HEK293 (cell line): ENCODE results near the gene HNF1A.

Experiments used
- CTCF ChIA-PET: fragments of 350-600 bp; formaldehyde crosslinking; extraction: SDS; loops from one replicate; lab custom pipeline; 2021; ENCODE audit warnings: antibody characterized with exemption; lab: Yijun Ruan, JAX
- POLR2A ChIA-PET: fragments of 300-600 bp; formaldehyde crosslinking; extraction: SDS; loops from one replicate; lab custom pipeline; 2020; ENCODE audit warnings: antibody characterized with exemption, inconsistent platforms; lab: Yijun Ruan, JAX
- H3K27ac ChIP-seq: fragments of 200-500 bp; sonication (Bioruptor generic); 2 replicates; pipeline ENCODE4 v1.5.1; 2014; ENCODE audit warnings: low read depth, low read length, control low read depth, inconsistent platforms; ENCODE audit errors: extremely low read depth
- H3K36me3 ChIP-seq, 2 experiments: fragments of 200-500 bp in 1 of 2; sonication (Bioruptor generic) in 1 of 2; 1 replicate in 1 of 2; 2 replicates in 1 of 2; pipeline ENCODE4 v1.5.1; 2014 to 2017; ENCODE audit warnings: inconsistent platforms in 2 of 2, low read length in 2 of 2; ENCODE audit not compliant: control insufficient read depth in 2 of 2, insufficient read depth in 1 of 2
- H3K4me1 ChIP-seq: fragments of 200-500 bp; sonication (Bioruptor generic); 2 replicates; pipeline ENCODE4 v1.5.1; 2014; ENCODE audit warnings: mild to moderate bottlenecking, low read length, inconsistent platforms; ENCODE audit not compliant: control insufficient read depth, insufficient read depth
- H3K4me3 ChIP-seq: 2 replicates; pipeline ENCODE4 v1.5.1; 2011; ENCODE audit warnings: low read depth, mild to moderate bottlenecking, control low read depth, low read length, moderate library complexity
- H3K9me3 ChIP-seq: fragments of 200-500 bp; sonication (Bioruptor generic); 2 replicates; pipeline ENCODE4 v1.5.1; 2014; ENCODE audit warnings: low read depth, low read length, inconsistent platforms; ENCODE audit not compliant: control insufficient read depth, insufficient read depth
- BCL11A ChIP-seq: fragments of 450-650 bp; formaldehyde crosslinking; IDR thresholded peaks from 2 replicates; pipeline ENCODE4 v1.5.1; 2016; ENCODE audit warnings: low read depth, missing biosample characterization, missing genetic modification characterization
- GLIS2 ChIP-seq: fragments of 450-650 bp; formaldehyde crosslinking; IDR thresholded peaks from 2 replicates; pipeline ENCODE4 v1.5.1; 2016; ENCODE audit warnings: missing biosample characterization, missing genetic modification characterization
- KLF8 ChIP-seq: fragments of 450-650 bp; formaldehyde crosslinking; IDR thresholded peaks from 2 replicates; pipeline ENCODE4 v1.5.1; 2016; ENCODE audit warnings: missing biosample characterization, missing genetic modification characterization
- SP7 ChIP-seq: fragments of 450-650 bp; formaldehyde crosslinking; IDR thresholded peaks from 2 replicates; pipeline ENCODE4 v1.5.1; 2016; ENCODE audit warnings: missing biosample characterization, missing genetic modification characterization
- YY2 ChIP-seq: fragments of 450-650 bp; formaldehyde crosslinking; IDR thresholded peaks from 2 replicates; pipeline ENCODE4 v1.5.1; 2016; ENCODE audit warnings: missing biosample characterization, missing genetic modification characterization
- ZEB2 ChIP-seq: fragments of 450-650 bp; formaldehyde crosslinking; IDR thresholded peaks from 2 replicates; pipeline ENCODE4 v1.5.1; 2016; ENCODE audit warnings: missing biosample characterization, missing genetic modification characterization
- ZNF138 ChIP-seq: fragments of 450-650 bp; formaldehyde crosslinking; IDR thresholded peaks from 2 replicates; pipeline ENCODE4 v1.5.1; 2016; ENCODE audit warnings: missing biosample characterization, missing genetic modification characterization, borderline replicate concordance
- ZNF175 ChIP-seq: fragments of 450-650 bp; formaldehyde crosslinking; IDR thresholded peaks from 2 replicates; pipeline ENCODE4 v1.5.1; 2016; ENCODE audit warnings: missing biosample characterization, missing genetic modification characterization
- ZNF623 ChIP-seq: fragments of 450-650 bp; formaldehyde crosslinking; IDR thresholded peaks from 2 replicates; pipeline ENCODE4 v1.5.1; 2016; ENCODE audit warnings: missing biosample characterization, missing genetic modification characterization
- ZSCAN16 ChIP-seq: fragments of 450-650 bp; formaldehyde crosslinking; IDR thresholded peaks from 2 replicates; pipeline ENCODE4 v1.5.1; 2016; ENCODE audit warnings: missing biosample characterization, missing genetic modification characterization
- TF ChIP-seq, protein P1 (sequence below): fragments of 450-650 bp; formaldehyde crosslinking; IDR thresholded peaks from 2 replicates; pipeline ENCODE4 v1.5.1; 2016; ENCODE audit warnings: missing biosample characterization, missing genetic modification characterization
- TF ChIP-seq, protein P2 (sequence below): fragments of 450-650 bp; IDR thresholded peaks from 2 replicates; pipeline ENCODE4 v1.5.1; 2018; ENCODE audit warnings: missing biosample characterization, mild to moderate bottlenecking, missing genetic modification characterization
- TF ChIP-seq, protein P3 (sequence below): fragments of 450-650 bp; formaldehyde crosslinking; IDR thresholded peaks from 2 replicates; pipeline ENCODE4 v1.5.1; 2016; ENCODE audit warnings: missing biosample characterization, missing genetic modification characterization
- TF ChIP-seq, protein P4 (sequence below): fragments of 450-650 bp; IDR thresholded peaks from 2 replicates; pipeline ENCODE4 v1.5.1; 2018; ENCODE audit warnings: missing biosample characterization, missing genetic modification characterization
- TF ChIP-seq, protein P5 (sequence below): fragments of 450-650 bp; formaldehyde crosslinking; IDR thresholded peaks from 2 replicates; pipeline ENCODE4 v1.5.1; 2017; ENCODE audit warnings: missing biosample characterization, missing genetic modification characterization
- TF ChIP-seq, protein P6 (sequence below): IDR thresholded peaks from 2 replicates; pipeline ENCODE4 v1.6.1; 2011; ENCODE audit warnings: mild to moderate bottlenecking, low read depth, low read length, borderline replicate concordance
- TF ChIP-seq, protein P7 (sequence below): fragments of 450-650 bp; formaldehyde crosslinking; conservative IDR thresholded peaks from 2 replicates; pipeline ENCODE4 v1.5.1; 2016; ENCODE audit warnings: low read depth, missing biosample characterization, missing genetic modification characterization

The HNF1A gene

DNA sequence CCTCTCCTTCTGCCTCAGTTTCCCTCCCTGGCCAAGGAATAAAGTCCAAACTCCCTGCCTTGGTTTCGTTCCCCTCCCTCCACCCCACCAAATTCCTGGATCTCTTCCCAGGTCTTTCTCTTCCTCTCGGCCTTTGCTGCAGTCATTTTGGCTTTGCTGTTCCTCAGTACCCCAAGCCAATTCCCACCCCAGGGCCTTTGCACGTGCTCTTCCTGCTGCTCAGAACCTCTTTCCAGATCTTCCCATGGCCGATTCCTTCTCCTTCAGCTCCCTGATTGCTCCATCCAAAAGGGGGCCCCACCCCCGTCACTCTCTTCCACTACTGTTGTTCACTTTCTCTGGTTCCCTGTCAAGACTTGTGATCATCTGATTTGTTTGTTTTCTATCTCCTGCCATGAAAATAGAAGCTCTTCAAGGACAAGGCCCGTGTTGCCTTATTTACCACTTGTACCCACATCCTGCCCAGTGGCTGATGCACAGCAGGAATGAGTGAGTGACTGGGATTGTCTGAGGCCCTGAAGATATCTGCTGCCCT, 3.1 kb downstream of the HNF1A start:
- Histone ChIP-seq H3K4me3 (no peak overlapping the region), H3K4me1 (no peaks in the 10 kb centered on the region), H3K27ac (no peak overlapping the region), H3K36me3 (no peaks in the 10 kb centered on the region), H3K9me3 (no peaks in the 10 kb centered on the region)
- POLR2A ChIA-PET = interaction anchor here (0.6 kb wide), 1 partner anchor 316 kb away, joined by 5 read pairs; no protein-coding TSS in a partner anchor
- CTCF ChIA-PET = interaction anchor here (0.6 to 1.6 kb wide), 3 partner anchors 10 to 24 kb away, joined by 4 to 8 read pairs (median 5); no protein-coding TSS in a partner anchor
- TF ChIP-seq KLF8 (tag by site-specific recombination) = no peak
- TF ChIP-seq ZNF623 (tag by site-specific recombination) = peak; percentile 99
- TF ChIP-seq ZNF175 (tag by site-specific recombination) = no peak
- TF ChIP-seq GLIS2 (tag by site-specific recombination) = no peak
- TF ChIP-seq, protein P1, sequence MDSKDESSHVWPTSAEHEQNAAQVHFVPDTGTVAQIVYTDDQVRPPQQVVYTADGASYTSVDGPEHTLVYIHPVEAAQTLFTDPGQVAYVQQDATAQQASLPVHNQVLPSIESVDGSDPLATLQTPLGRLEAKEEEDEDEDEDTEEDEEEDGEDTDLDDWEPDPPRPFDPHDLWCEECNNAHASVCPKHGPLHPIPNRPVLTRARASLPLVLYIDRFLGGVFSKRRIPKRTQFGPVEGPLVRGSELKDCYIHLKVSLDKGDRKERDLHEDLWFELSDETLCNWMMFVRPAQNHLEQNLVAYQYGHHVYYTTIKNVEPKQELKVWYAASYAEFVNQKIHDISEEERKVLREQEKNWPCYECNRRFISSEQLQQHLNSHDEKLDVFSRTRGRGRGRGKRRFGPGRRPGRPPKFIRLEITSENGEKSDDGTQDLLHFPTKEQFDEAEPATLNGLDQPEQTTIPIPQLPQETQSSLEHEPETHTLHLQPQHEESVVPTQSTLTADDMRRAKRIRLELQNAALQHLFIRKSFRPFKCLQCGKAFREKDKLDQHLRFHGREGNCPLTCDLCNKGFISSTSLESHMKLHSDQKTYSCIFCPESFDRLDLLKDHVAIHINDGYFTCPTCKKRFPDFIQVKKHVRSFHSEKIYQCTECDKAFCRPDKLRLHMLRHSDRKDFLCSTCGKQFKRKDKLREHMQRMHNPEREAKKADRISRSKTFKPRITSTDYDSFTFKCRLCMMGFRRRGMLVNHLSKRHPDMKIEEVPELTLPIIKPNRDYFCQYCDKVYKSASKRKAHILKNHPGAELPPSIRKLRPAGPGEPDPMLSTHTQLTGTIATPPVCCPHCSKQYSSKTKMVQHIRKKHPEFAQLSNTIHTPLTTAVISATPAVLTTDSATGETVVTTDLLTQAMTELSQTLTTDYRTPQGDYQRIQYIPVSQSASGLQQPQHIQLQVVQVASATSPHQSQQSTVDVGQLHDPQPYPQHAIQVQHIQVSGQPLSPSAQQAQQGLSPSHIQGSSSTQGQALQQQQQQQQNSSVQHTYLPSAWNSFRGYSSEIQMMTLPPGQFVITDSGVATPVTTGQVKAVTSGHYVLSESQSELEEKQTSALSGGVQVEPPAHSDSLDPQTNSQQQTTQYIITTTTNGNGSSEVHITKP (tag by site-specific recombination) = no peak
- TF ChIP-seq, protein P2, sequence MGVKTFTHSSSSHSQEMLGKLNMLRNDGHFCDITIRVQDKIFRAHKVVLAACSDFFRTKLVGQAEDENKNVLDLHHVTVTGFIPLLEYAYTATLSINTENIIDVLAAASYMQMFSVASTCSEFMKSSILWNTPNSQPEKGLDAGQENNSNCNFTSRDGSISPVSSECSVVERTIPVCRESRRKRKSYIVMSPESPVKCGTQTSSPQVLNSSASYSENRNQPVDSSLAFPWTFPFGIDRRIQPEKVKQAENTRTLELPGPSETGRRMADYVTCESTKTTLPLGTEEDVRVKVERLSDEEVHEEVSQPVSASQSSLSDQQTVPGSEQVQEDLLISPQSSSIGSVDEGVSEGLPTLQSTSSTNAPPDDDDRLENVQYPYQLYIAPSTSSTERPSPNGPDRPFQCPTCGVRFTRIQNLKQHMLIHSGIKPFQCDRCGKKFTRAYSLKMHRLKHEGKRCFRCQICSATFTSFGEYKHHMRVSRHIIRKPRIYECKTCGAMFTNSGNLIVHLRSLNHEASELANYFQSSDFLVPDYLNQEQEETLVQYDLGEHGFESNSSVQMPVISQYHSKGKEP (tag by site-specific recombination) = no peak
- TF ChIP-seq, protein P3, sequence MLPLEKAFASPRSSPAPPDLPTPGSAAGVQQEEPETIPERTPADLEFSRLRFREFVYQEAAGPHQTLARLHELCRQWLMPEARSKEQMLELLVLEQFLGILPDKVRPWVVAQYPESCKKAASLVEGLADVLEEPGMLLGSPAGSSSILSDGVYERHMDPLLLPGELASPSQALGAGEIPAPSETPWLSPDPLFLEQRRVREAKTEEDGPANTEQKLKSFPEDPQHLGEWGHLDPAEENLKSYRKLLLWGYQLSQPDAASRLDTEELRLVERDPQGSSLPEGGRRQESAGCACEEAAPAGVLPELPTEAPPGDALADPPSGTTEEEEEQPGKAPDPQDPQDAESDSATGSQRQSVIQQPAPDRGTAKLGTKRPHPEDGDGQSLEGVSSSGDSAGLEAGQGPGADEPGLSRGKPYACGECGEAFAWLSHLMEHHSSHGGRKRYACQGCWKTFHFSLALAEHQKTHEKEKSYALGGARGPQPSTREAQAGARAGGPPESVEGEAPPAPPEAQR (tag by site-specific recombination) = no peak
- TF ChIP-seq, protein P4, sequence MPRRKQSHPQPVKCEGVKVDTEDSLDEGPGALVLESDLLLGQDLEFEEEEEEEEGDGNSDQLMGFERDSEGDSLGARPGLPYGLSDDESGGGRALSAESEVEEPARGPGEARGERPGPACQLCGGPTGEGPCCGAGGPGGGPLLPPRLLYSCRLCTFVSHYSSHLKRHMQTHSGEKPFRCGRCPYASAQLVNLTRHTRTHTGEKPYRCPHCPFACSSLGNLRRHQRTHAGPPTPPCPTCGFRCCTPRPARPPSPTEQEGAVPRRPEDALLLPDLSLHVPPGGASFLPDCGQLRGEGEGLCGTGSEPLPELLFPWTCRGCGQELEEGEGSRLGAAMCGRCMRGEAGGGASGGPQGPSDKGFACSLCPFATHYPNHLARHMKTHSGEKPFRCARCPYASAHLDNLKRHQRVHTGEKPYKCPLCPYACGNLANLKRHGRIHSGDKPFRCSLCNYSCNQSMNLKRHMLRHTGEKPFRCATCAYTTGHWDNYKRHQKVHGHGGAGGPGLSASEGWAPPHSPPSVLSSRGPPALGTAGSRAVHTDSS (tag by site-specific recombination) = no peak

DNA sequence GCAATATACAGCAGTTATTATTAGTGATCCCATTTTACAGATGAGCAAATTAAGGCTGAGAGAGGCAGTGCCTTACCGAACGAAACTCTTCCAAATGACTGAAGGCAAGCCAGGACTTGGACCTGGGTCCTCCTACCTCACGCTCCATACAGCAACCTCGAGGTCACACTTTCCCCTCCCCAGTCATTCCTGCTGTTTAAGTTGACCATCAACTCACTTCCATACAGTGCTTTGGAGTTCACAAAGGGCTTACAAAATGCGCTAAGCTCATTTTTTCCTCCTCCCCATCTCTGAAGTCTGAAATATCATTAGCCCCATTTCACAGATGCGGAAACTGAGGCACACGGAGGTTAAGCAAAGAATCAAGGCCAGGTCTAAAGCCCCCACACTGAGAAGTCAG, 4.3 kb downstream of the HNF1A start:
- no peaks in the 10 kb centered on the region for H3K36me3 ChIP-seq
- no peak overlapping the region for H3K27ac ChIP-seq
- CTCF ChIA-PET = interaction anchor here (1.3 kb wide), 1 partner anchor 9 kb away, joined by 5 read pairs; no protein-coding TSS in a partner anchor
- POLR2A ChIA-PET = interaction anchor here (1.2 kb wide), 1 partner anchor 18 kb away, joined by 3 read pairs; no protein-coding TSS in a partner anchor
- H3K4me3 ChIP-seq = no peak overlapping the region
- TF ChIP-seq, protein P5, sequence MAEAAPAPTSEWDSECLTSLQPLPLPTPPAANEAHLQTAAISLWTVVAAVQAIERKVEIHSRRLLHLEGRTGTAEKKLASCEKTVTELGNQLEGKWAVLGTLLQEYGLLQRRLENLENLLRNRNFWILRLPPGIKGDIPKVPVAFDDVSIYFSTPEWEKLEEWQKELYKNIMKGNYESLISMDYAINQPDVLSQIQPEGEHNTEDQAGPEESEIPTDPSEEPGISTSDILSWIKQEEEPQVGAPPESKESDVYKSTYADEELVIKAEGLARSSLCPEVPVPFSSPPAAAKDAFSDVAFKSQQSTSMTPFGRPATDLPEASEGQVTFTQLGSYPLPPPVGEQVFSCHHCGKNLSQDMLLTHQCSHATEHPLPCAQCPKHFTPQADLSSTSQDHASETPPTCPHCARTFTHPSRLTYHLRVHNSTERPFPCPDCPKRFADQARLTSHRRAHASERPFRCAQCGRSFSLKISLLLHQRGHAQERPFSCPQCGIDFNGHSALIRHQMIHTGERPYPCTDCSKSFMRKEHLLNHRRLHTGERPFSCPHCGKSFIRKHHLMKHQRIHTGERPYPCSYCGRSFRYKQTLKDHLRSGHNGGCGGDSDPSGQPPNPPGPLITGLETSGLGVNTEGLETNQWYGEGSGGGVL (tag by site-specific recombination) = no peak
- no peak for TF ChIP-seq ZEB2 (tag by site-specific recombination)
- no peak for TF ChIP-seq SP7 (tag by site-specific recombination)
- no peak for TF ChIP-seq BCL11A (tag by site-specific recombination)
- TF ChIP-seq YY2 = no peak
- no peak for TF ChIP-seq ZNF138
- TF ChIP-seq, protein P6, sequence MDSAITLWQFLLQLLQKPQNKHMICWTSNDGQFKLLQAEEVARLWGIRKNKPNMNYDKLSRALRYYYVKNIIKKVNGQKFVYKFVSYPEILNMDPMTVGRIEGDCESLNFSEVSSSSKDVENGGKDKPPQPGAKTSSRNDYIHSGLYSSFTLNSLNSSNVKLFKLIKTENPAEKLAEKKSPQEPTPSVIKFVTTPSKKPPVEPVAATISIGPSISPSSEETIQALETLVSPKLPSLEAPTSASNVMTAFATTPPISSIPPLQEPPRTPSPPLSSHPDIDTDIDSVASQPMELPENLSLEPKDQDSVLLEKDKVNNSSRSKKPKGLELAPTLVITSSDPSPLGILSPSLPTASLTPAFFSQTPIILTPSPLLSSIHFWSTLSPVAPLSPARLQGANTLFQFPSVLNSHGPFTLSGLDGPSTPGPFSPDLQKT = no peak
- TF ChIP-seq ZSCAN16 (tag by site-specific recombination) = no peak
- TF ChIP-seq, protein P7, sequence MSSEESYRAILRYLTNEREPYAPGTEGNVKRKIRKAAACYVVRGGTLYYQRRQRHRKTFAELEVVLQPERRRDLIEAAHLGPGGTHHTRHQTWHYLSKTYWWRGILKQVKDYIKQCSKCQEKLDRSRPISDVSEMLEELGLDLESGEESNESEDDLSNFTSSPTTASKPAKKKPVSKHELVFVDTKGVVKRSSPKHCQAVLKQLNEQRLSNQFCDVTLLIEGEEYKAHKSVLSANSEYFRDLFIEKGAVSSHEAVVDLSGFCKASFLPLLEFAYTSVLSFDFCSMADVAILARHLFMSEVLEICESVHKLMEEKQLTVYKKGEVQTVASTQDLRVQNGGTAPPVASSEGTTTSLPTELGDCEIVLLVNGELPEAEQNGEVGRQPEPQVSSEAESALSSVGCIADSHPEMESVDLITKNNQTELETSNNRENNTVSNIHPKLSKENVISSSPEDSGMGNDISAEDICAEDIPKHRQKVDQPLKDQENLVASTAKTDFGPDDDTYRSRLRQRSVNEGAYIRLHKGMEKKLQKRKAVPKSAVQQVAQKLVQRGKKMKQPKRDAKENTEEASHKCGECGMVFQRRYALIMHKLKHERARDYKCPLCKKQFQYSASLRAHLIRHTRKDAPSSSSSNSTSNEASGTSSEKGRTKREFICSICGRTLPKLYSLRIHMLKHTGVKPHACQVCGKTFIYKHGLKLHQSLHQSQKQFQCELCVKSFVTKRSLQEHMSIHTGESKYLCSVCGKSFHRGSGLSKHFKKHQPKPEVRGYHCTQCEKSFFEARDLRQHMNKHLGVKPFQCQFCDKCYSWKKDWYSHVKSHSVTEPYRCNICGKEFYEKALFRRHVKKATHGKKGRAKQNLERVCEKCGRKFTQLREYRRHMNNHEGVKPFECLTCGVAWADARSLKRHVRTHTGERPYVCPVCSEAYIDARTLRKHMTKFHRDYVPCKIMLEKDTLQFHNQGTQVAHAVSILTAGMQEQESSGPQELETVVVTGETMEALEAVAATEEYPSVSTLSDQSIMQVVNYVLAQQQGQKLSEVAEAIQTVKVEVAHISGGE (tag by site-specific recombination) = no peak
- TF ChIP-seq, all 188 proteins: peak for 0
- Histone ChIP-seq H3K4me1 (no peaks in the 10 kb centered on the region), H3K9me3 (no peaks in the 10 kb centered on the region)
